GM21390 (cell line): ENCODE results near the gene FHL5.
A peak's percentile ranks its signal among the peaks of the same experiment; 100 is the strongest.
"Not testable (repeated sequence)": the region's sequence is repeated elsewhere in the genome, so short reads cannot be mapped to it uniquely, and the experiment has no call there.

ENCODE experiments used
- ATAC-seq: cut with Tn5 transposase; IDR thresholded peaks from one replicate; pipeline ENCODE4 v1.9.1; 2021; ENCODE audit not compliant: unreplicated experiment

Gene FHL5

DNA sequence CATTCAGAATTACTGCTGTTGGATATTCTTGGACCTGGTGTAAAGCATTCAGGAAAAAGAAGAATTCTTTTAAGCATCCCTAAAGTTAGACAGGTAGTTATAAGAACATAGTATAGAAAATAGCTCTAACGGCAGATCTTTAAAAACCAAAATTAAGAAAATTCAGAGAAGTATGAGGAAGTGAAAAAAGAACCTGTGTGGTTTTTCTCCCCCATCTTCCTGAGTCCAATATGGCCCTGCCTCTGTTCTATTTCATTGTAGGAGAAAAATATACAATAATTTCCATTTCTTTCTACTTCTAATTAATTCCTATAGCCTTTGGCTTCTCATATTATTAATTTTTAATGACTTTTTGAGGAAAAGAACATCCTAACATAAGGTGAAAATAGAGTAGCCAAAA, 47.1 kb downstream of the FHL5 start:
- peak; percentile 52 for ATAC-seq

GRCh38 chr6:96611342-96611991, 48.5 kb downstream of the FHL5 start:
- ATAC-seq = peak; percentile 70

DNA sequence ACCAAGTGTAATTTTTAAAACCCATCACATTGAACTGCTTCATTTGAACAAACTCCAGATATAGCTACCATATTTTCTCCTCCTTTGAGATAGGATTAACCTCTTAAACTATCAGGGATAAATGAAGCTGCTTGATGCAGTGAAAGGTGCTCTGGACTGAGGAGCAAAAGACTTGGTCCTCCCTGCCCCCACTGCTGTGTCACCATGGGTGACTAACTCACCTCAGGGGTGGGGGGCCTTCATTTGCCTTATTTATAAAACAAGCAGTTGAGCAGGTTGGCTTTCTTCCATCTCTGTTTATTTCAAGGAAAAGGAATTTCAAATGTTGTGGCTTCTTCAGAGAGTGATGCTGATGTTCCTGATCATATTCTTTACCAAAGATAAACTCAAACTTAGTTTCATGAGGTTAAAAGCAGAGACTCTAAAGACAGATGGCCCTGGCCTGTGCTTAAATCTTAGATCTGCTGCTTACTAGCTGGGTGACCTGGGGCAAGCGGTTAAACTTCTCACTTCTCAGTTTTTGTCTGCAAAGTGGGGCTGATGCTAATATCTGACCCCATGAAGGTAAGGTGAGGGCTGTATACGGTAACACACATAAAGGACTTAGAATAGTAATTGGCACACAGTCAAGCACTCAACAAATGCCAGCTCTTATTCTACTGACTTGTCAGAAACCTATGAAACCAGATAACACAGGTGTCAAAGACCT, 50.5 kb downstream of the FHL5 start:
- peak; percentile 42 for ATAC-seq

DNA sequence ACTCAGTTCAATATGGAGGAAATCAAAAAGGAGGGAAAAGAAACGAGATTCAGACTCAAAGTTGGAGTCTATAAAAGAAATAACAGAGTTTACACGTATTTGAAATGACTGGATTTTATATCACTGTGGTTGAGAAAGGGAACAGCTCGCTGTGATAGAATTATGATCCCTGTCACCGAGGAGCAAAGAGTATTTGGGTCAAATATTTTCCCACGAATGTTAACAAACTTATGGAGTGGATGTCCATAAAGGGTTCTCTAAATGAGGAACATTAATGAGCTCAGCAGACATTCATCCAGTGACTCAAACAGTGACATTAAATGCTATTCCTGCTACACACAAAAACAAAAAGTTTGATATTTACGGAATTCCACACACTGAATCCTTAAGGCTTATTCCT, 57.9 kb downstream of the FHL5 start:
- no peak for ATAC-seq

DNA sequence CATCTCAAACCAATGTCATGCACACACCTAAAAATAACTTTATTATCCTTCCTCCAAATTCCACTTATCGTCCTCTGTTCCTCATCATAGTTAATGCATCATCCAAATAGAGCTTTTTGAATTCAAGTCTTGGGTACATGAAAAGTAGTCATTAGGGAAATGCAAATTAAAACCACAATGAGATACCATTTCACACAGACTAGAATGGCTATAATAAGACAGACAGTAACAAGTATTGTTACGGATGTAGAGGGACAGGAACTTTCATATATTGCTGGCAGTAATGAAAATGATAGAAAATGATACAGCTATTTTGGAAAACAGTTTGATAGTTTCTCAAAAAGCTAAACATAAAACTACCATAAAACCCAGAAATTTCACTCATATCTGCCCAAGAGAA, 59.1 kb downstream of the FHL5 start:
- no peak for ATAC-seq

DNA sequence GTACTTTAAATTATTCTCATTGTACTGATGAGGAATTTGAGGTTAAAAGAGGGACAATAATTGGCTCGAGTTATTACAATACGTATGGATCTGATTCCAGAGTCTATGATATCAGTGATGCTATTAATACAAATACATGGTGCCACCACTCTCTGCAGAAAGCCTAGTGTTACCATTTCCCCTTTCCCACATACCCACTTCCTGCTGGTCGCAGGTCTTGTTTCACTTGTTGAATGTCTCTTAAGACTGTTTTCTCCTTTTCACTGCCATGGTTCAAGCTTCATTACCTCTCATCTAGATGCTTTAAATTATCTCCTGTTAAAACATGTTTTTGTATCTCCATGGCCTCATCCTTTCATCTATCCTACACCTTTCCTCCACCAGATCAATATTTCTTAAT, 62.0 kb downstream of the FHL5 start:
- ATAC-seq = peak; percentile 44

GRCh38 chr6:96626759-96627364, 63.9 kb downstream of the FHL5 start:
- peak; percentile 90 for ATAC-seq

- ATAC-seq = no peak
Measured at GRCh38 chr6:96631248-96631647, 68.3 kb downstream of the FHL5 start.

- ATAC-seq = not testable (repeated sequence)
Measured at GRCh38 chr6:96637979-96638378, 75.1 kb downstream of the FHL5 start.

- no peak for ATAC-seq
Measured at GRCh38 chr6:96645106-96645505, 82.2 kb downstream of the FHL5 start.

- peak; percentile 78 for ATAC-seq
Measured at GRCh38 chr6:96649926-96650325, 87.0 kb downstream of the FHL5 start.

- no peak for ATAC-seq
Measured at GRCh38 chr6:96651816-96652215, 88.9 kb downstream of the FHL5 start.

- ATAC-seq = no peak
Measured at GRCh38 chr6:96652552-96652951, 89.6 kb downstream of the FHL5 start.

GRCh38 chr6:96653181-96653580, 90.3 kb downstream of the FHL5 start:
- ATAC-seq = no peak

DNA sequence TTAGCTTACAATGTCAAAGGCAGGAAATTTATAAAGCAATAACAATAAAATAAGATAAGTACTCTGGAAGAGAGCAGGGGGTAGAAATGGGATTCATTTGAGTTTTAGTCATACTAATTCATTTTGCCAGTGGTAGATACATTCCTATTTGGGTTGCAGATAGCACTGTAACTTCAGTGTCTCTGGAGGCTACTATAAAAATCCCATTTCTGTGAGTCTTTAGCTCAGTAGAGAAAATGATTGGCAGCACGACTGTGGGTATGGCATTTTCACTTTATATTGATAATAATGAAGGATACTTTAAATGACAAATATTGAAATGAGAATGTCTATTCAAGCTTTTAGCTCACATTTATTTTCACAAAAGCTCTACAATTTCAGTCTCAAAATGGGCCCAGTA, 93.6 kb downstream of the FHL5 start:
- no peak for ATAC-seq

- no peak for ATAC-seq
Measured at GRCh38 chr6:96657344-96657743, 94.4 kb downstream of the FHL5 start.

GRCh38 chr6:96659084-96659845, 96.3 kb downstream of the FHL5 start:
- no peak for ATAC-seq
